Measurements from ENCODE around the gene IL12A.

- TF ChIP-seq CTCF (conservative IDR thresholded peaks at IDR 0.05; ENCODE audit: low read depth, low read length) (no peak), EZH2 (IDR thresholded peaks at IDR 0.05; ENCODE audit: low read length, unreplicated experiment) (no peak)
Measured at GRCh38 chr3:160001850-160002623, 13.4 kb downstream of the IL12A start.

All from PC-3 (cell line).